Right lobe of liver (tissue), 6 donors: ENCODE data around the gene STAC. TPM values are rescaled to one million over a fixed set of nuclear protein-coding genes. Genes with fewer than 3 reads are reported as not detected.

Source experiments
- ATAC-seq, 4 donors: fragments of 200-7000 bp; cut with Tn5 transposase; one replicate each; pipeline ENCODE4 v1.9.1; 2020; ENCODE audit warnings: mild to moderate bottlenecking in 4 of 4, moderate library complexity in 4 of 4
- DNase-seq, 3 donors: peaks; one replicate each; pipeline ENCODE4 v3.0.0-alpha.2; 2020
- H3K27ac ChIP-seq, 3 donors: fragments of 200-600 bp; one replicate each; pipeline ENCODE4 v1.8.0; 2022
- H3K27me3 ChIP-seq, 2 donors: fragments of 200-600 bp; one replicate each; pipeline ENCODE4 v1.8.0; 2022
- H3K36me3 ChIP-seq, 4 donors: fragments of 200-600 bp; sonication (generic) in 1 of 4; one replicate each; pipeline versions ENCODE4 v1.5.1 to v1.8.0; 2017 to 2022; ENCODE audit warnings: control low read depth in 1 of 4
- H3K4me1 ChIP-seq, 4 donors: fragments of 200-600 bp; sonication (generic) in 1 of 4; one replicate each; pipeline versions ENCODE4 v1.5.1 to v1.8.0; 2017 to 2022; ENCODE audit warnings: control low read depth in 1 of 4
- H3K4me3 ChIP-seq, 3 donors: fragments of 200-600 bp; one replicate each; pipeline ENCODE4 v1.8.0; 2022
- H3K9me3 ChIP-seq, 4 donors: fragments of 200-600 bp; sonication (generic) in 1 of 4; one replicate each; pipeline versions ENCODE4 v1.5.1 to v1.8.0; 2017 to 2022; ENCODE audit warnings: control low read depth in 1 of 4
- CTCF ChIP-seq, 4 donors: fragments of 200-600 bp in 3 of 4; fragments of 450-650 bp in 1 of 4; IDR thresholded peaks; one replicate each; pipeline versions ENCODE4 v1.5.1 to v1.8.0; 2016 to 2022; ENCODE audit warnings: antibody characterized with exemption in 4 of 4, mild to moderate bottlenecking in 2 of 4
- POLR2A ChIP-seq: fragments of 450-650 bp; IDR thresholded peaks from one replicate; pipeline ENCODE4 v1.6.1; 2017; ENCODE audit warnings: antibody characterized with exemption, mild to moderate bottlenecking
- WGBS: methylation state at CpG from one replicate; pipeline ENCODE4 v1.1.6; 2018; ENCODE audit warnings: low coverage, low lambda C conversion rate; ENCODE audit not compliant: insufficient coverage; ENCODE audit errors: missing lambda C conversion rate; 5-methylcytosine and 5-hydroxymethylcytosine counted together
- intact Hi-C, 2 donors: fragments of 100-400 bp; cut with DNase I; formaldehyde crosslinking; loops; one replicate each; pipeline versions ENCODE4 v1.11.2 to v1.14.1; 2022
- total RNA-seq, 6 experiments: library from RNA; depleted of rRNA in 2 of 6; stranded (reverse); fragments of >200 nt in 2 of 6; fragmentation: NEBNext Ultra II Directional in 3 of 6; extraction: Animal tissue kit (Norgen Biotek cat#: 25700) in 3 of 6; gene quantifications; one replicate each; pipeline versions ENCODE4 v1.1.0 to v1.2.4, GENCODE V29; 2016 to 2023
- donor health status: DM: no; HTN: yes; CAD: no.
- donor health status: DM: no; HTN: no; CAD: no.
- donor health status: DM: no; HTN: no; CAD: no.
- donor health status: DM: no; HTN: yes; CAD: no.
- donor health status: DM: no; HTN: yes; CAD: no.

Gene STAC
- total RNA-seq, 6 experiments from 2014 or later: 0.19 to 1.2 (median 0.70) TPM

- WGBS: 55% methylated on average over 2 of the region's 2 CpGs
- Histone ChIP-seq H3K9me3 (no peaks in the 10 kb centered on the region), H3K36me3 (no peaks in the 10 kb centered on the region), H3K4me1 (no peaks in the 10 kb centered on the region), H3K27me3 (no peaks in the 10 kb centered on the region), H3K4me3 (no peak overlapping the region), H3K27ac (no peak overlapping the region)
- intact Hi-C loops: no loop called here
- no peak for TF ChIP-seq CTCF (IDR thresholded peaks at IDR 0.05)
- no peak for TF ChIP-seq POLR2A
- no peak for ATAC-seq
- no peak for DNase-seq
Measured at GRCh38 chr3:36505393-36505792, 125.1 kb downstream of the STAC start.

GRCh38 chr3:36511791-36512486, 131.6 kb downstream of the STAC start:
- ATAC-seq (no peak), DNase-seq (no peak)
- intact Hi-C loops: no loop called here
- H3K4me1 ChIP-seq: no peaks in the 10 kb centered on the region
- no peak overlapping the region for H3K27ac ChIP-seq
- 40% methylated on average over 5 of the region's 5 CpGs for WGBS
- no peaks in the 10 kb centered on the region for H3K27me3 ChIP-seq
- no peaks in the 10 kb centered on the region for H3K36me3 ChIP-seq
- TF ChIP-seq POLR2A: no peak
- TF ChIP-seq CTCF (IDR thresholded peaks at IDR 0.05): no peak
- no peak overlapping the region for H3K4me3 ChIP-seq
- H3K9me3 ChIP-seq: no peaks in the 10 kb centered on the region

- H3K27ac ChIP-seq: no peak overlapping the region
- DNase-seq (no peak), ATAC-seq (no peak)
- intact Hi-C loops: no loop called here
- TF ChIP-seq CTCF (IDR thresholded peaks at IDR 0.05) (no peak), POLR2A (no peak)
- H3K9me3 ChIP-seq: no peaks in the 10 kb centered on the region
- H3K27me3 ChIP-seq: no peaks in the 10 kb centered on the region
- WGBS: 56% methylated on average over 3 of the region's 3 CpGs
- no peaks in the 10 kb centered on the region for H3K4me1 ChIP-seq
- no peaks in the 10 kb centered on the region for H3K36me3 ChIP-seq
- no peak overlapping the region for H3K4me3 ChIP-seq
Measured at GRCh38 chr3:36512555-36512954, 132.3 kb downstream of the STAC start.

GRCh38 chr3:36514171-36514570, 133.9 kb downstream of the STAC start:
- H3K36me3 ChIP-seq: no peaks in the 10 kb centered on the region
- no peaks in the 10 kb centered on the region for H3K4me1 ChIP-seq
- H3K27me3 ChIP-seq: no peaks in the 10 kb centered on the region
- no peak overlapping the region for H3K27ac ChIP-seq
- no peak for TF ChIP-seq POLR2A
- no peak for TF ChIP-seq CTCF (IDR thresholded peaks at IDR 0.05)
- H3K4me3 ChIP-seq: no peak overlapping the region
- intact Hi-C loops: no loop called here
- DNase-seq: no peak
- no peaks in the 10 kb centered on the region for H3K9me3 ChIP-seq
- 86% methylated on average over 1 of the region's 1 CpG for WGBS
- no peak for ATAC-seq

- DNase-seq: no peak
- no peak for TF ChIP-seq CTCF (IDR thresholded peaks at IDR 0.05)
- TF ChIP-seq POLR2A: no peak
- intact Hi-C loops: no loop called here
- no peak for ATAC-seq
- Histone ChIP-seq H3K4me3 (no peak overlapping the region), H3K4me1 (no peaks in the 10 kb centered on the region), H3K36me3 (no peaks in the 10 kb centered on the region), H3K27me3 (no peaks in the 10 kb centered on the region), H3K9me3 (no peaks in the 10 kb centered on the region), H3K27ac (no peak overlapping the region)
- 45% methylated on average over 3 of the region's 3 CpGs for WGBS
Measured at GRCh38 chr3:36519682-36520081, 139.4 kb downstream of the STAC start.
